ENCODE results near the gene ELAVL4.

GRCh38 chr1:50095716-50096115 lies 13.0 kb upstream of the ELAVL4 start:
- TF ChIP-seq CTCF (IDR thresholded peaks at IDR 0.05) (no peak), POLR2A (IDR thresholded peaks at IDR 0.05) (no peak)

Data from lower leg skin (tissue), 3 donors.